ENCODE data around the gene SPACA4.

Gene SPACA4

GRCh38 chr19:48617146-48617937 lies 10.8 kb downstream of the SPACA4 start:
- no peak for DNase-seq (ENCODE audit: low spot score)
- TF ChIP-seq CTCF (IDR thresholded peaks at IDR 0.05; ENCODE audit: borderline replicate concordance, control extremely low read depth, extremely low read depth, insufficient read depth, missing control alignments) = no peak
- in situ Hi-C loops (cut with MboI; ENCODE audit: low sequenced_read_pairs, unreplicated experiment) = no loop called here

GRCh38 chr19:48618278-48618915 lies 11.9 kb downstream of the SPACA4 start:
- TF ChIP-seq CTCF (IDR thresholded peaks at IDR 0.05; ENCODE audit: borderline replicate concordance, control extremely low read depth, extremely low read depth, insufficient read depth, missing control alignments) = no peak
- no peak for DNase-seq (ENCODE audit: low spot score)
- in situ Hi-C loops (cut with MboI; ENCODE audit: low sequenced_read_pairs, unreplicated experiment) = no loop called here

- in situ Hi-C loops (cut with MboI; ENCODE audit: low sequenced_read_pairs, unreplicated experiment) = no loop called here
These were observed 12.6 kb downstream of the SPACA4 start, which contains the start of the genes RPL18 and SPHK2 for GRCh38 chr19:48618916-48619691. TSS of gene RPL18 (minus strand) at chr19:48619178. CDS start at chr19:48619143, 35 bp downstream. TSS of gene SPHK2 (plus strand) at chr19:48619506. CDS start at chr19:48620515, 1,009 bp downstream.

GRCh38 chr19:48619692-48620585 lies 13.4 kb downstream of the SPACA4 start:
- in situ Hi-C loops (cut with MboI; ENCODE audit: low sequenced_read_pairs, unreplicated experiment) = no loop called here
- TF ChIP-seq CTCF (IDR thresholded peaks at IDR 0.05; ENCODE audit: borderline replicate concordance, control extremely low read depth, extremely low read depth, insufficient read depth, missing control alignments) = no peak
- no peak for DNase-seq (ENCODE audit: low spot score)

More at GRCh38 chr19:48618916-48619691, 12.6 kb downstream of the SPACA4 start, which contains the start of the genes RPL18 and SPHK2:
- no peak for TF ChIP-seq CTCF (IDR thresholded peaks at IDR 0.05; ENCODE audit: borderline replicate concordance, control extremely low read depth, extremely low read depth, insufficient read depth, missing control alignments)
- peak; percentile 99 for DNase-seq (ENCODE audit: low spot score)

- in situ Hi-C loops (cut with MboI; ENCODE audit: low sequenced_read_pairs, unreplicated experiment) = no loop called here
- DNase-seq (ENCODE audit: low spot score) = no peak
- no peak for TF ChIP-seq CTCF (IDR thresholded peaks at IDR 0.05; ENCODE audit: borderline replicate concordance, control extremely low read depth, extremely low read depth, insufficient read depth, missing control alignments)
These were observed 17.1 kb downstream of the SPACA4 start for GRCh38 chr19:48623556-48624066.

All from GM13976 (cell line).